ENCODE results near the gene PTPRK.
"Not testable (repeated sequence)": the region's sequence is repeated elsewhere in the genome, so short reads cannot be mapped to it uniquely, and the experiment has no call there.

Gene PTPRK

GRCh38 chr6:128487055-128487454 lies 33.3 kb downstream of the PTPRK start:
- DNase-seq: no peak

- not testable (repeated sequence) for DNase-seq
Observed at GRCh38 chr6:128486580-128486979, 33.8 kb downstream of the PTPRK start.

- no peak for DNase-seq
Observed at GRCh38 chr6:128483472-128484135, 36.8 kb downstream of the PTPRK start.

DNA sequence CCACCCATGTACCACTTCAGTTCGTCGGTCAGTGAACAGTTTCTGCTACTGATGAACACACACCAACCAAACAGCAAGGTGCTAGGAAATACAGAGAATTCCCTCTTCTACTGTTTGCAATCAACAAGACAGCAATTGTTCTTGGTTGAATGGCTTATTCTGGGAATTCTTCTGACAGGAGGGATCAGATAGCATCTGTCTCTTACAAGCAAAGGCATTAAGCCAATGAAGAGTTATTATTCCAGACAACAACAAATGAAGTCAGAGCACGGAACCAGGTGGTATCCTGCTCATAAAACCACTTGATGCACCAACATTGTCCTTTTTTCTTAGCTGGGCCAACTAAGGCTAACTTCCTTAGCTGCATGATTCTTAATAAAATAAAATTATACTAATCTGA lies 37.8 kb downstream of the PTPRK start:
- DNase-seq: no peak

DNA sequence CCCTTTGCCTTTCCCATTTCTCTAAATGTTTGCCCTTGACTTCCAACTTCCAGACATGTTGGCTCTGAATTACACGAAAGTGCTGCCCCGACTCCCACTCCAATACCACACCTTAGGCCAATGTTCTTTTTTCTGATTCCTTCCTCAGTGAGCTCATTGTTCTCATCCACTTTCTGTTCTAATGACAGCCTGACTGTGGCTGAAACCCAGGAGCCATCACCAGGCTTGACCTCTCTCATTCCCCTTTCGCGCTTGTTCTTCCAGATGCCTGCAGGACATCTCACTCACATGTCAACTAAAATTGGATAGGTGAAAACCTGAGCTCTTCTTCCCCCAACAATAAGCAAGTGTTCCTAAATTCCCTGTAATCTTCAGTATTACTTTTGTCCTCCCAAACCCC lies 40.4 kb downstream of the PTPRK start:
- DNase-seq: no peak

- no peak for DNase-seq
Observed at GRCh38 chr6:128479048-128479666, 41.2 kb downstream of the PTPRK start.

DNA sequence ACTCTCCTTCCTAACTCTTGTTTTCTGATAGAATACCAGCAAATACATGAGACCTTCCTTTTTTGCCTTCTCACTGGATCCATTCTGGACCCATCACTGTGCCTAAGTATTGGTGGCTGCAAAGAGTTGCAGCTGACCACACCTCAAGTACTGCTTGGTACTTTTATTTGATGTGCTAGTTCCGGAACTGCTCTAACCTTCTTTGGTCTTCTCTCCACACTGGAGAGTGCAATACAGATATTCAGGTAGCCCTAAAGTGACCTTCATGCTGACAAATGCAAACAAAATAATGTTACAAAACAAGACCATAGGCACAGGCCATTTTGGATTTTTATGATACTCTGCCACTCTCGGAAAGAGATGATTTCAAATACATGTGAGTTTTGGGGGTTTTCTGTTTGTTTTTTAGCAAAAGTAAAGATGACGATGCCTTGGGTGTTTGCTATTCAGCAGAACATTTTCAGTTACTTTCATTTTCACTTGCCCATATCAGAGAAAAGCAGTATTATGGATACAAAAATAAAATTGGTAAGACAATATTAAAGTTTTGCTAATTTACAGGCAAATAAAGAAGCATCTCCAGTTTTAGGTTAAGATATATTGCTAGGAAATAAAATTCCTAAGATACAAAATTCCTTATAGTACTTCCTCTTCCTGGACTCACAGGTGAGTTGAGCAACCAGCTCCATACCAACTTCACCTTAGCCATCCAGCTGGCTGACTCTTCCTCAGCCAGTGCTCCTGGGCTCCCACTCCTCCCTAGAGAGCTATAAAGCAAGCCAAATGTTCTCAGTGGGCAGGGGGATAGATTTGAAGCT lies 42.0 kb downstream of the PTPRK start:
- DNase-seq: peak; percentile 16

GRCh38 chr6:128474933-128475332 lies 45.5 kb downstream of the PTPRK start:
- no peak for DNase-seq

DNA sequence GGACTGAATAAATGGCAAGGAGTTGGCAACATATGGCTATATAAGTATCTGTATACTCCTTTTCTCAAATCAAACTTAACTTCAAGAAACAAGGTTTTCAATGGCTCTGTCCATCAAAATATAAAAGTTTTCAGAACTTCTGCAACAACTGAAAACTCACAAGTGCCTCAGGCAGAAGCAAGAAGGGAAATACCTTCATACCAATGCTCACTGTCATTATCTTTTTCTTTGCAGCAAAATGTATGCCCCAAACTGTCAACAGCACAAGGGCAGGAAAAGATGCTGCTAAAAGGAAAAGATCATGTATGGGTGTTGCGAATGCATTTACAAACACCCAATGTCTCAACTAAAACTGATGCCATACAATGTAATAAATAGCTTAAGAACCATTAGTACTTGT lies 45.9 kb downstream of the PTPRK start:
- DNase-seq: no peak

DNA sequence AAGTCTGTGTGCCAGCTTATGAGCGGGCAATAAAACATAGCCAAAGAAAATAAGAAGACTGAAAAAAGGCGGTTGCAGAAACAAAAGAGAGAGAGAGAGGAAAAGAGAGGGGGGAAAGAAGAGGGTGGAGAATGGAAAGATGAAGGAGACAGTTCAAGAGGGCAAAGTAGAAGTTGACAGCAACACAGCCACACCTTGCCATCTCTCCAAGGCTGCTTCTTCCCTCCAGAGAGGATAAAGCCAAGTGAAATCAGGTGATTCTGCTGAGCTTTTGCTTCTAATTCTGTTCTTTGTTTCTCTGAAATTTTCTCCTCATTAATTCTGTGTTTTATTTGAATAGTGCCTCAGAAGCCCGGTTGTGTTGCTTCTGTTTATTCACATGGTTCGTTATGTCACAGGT lies 48.5 kb downstream of the PTPRK start:
- no peak for DNase-seq

- DNase-seq: no peak
Observed at GRCh38 chr6:128465368-128466343, 54.7 kb downstream of the PTPRK start.

DNA sequence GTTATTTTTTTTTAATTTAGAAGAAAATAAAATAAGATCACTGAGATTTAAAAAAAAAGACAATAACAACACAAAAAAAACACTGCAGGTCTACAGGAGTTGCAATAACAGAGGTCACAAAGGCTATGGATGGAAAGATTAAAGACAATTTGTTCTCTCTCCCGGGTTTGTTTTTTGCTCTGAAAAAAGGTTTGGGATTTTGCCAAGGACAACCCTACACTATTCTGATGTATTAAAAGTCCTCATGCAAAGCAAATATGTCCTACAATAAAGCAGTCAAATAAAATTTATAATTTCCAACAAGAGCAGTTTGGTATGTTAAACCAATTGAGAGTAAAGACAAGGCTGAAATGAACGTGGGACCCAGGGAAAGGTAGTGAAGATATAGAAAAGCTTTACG lies 55.6 kb downstream of the PTPRK start:
- no peak for DNase-seq

GRCh38 chr6:128463942-128464341 lies 56.5 kb downstream of the PTPRK start:
- no peak for DNase-seq

DNA sequence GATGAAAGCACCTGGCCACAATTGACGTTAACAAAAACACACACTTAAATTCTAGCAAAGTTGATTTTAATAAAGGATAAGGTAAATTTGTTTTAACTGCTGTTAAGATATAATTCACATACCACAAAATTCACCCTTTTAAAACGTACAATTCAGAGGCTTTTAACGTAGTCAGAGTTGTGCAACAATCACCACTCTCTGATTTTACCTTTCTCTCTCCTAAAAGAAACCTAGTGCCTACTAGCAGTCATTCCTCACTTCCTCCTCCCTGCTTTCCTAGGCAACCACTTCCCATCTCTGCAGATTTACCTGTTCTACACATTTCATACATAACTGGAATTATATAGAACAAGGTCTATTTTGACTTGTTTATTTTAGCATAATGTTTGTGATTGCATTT lies 58.9 kb downstream of the PTPRK start:
- no peak for DNase-seq

- no peak for DNase-seq
Observed at GRCh38 chr6:128456510-128457230, 63.7 kb downstream of the PTPRK start.

DNA sequence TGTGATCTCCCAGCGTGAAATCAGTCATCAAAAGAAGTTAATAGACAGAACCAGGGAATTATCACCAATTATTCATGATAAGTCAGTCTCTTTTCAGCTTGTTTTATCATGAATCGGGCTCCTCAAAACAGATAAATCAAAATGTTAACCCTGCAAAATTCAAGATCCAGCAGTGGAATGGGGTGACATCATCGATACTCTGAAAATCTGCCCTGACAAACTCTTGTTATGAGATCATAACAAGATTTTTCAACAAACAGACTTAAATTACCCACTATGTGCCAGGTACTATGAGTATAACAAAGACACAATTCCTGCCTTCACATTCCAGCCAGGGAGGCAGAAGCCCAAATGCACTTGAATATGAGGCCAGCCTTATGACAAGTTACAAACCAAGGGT lies 64.4 kb downstream of the PTPRK start:
- DNase-seq: no peak

GRCh38 chr6:128452713-128453112 lies 67.7 kb downstream of the PTPRK start:
- DNase-seq: no peak

GRCh38 chr6:128446497-128446896 lies 73.9 kb downstream of the PTPRK start:
- DNase-seq: peak; percentile 18

- DNase-seq: no peak
Observed at GRCh38 chr6:128443553-128443952, 76.8 kb downstream of the PTPRK start.

DNA sequence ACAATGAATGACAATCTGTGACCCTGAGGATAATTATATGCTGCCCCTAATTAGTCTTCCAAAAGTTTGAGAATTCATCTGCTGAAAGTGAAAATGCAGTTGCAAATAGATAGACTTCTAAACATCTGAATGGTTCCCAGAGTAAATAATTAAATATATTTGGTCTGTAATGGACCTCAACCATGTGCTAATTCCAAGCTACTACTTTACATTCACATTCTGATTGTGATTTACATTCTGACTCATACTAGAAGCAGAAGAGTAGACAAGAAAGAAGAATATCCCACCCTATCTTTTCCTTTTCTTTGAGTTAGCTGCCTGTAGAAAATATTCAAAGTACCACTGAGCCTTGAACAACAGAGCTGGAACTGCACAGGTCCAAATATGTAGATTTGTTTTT lies 80.8 kb downstream of the PTPRK start:
- DNase-seq: no peak

- peak; percentile 11 for DNase-seq
Observed at GRCh38 chr6:128438393-128438792, 82.0 kb downstream of the PTPRK start.

GRCh38 chr6:128437685-128438084 lies 82.7 kb downstream of the PTPRK start:
- DNase-seq: no peak

Data from NCI-H1092 treated with DMSO at 0.1 percent for 48 hours (cell line).